A549 treated with AZD9567 at 1 μM for 4 hours (cell line): ENCODE measurements around the gene PARP11. TPM values are rescaled to one million over a fixed set of nuclear protein-coding genes. Genes with fewer than 3 reads are reported as not detected.

Experiments used
- total RNA-seq: library from RNA; stranded (reverse); fragments of 200-300 nt; extraction: Qiagen RNA extraction; gene quantifications from 5 replicates; pipeline ENCODE4 v1.2.3, GENCODE V29; 2022; ENCODE audit not compliant: insufficient read depth

Gene PARP11, protein sequence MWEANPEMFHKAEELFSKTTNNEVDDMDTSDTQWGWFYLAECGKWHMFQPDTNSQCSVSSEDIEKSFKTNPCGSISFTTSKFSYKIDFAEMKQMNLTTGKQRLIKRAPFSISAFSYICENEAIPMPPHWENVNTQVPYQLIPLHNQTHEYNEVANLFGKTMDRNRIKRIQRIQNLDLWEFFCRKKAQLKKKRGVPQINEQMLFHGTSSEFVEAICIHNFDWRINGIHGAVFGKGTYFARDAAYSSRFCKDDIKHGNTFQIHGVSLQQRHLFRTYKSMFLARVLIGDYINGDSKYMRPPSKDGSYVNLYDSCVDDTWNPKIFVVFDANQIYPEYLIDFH
- total RNA-seq = 1.3 to 3.7 TPM (median 1.6 TPM) in 5 replicates

DNA sequence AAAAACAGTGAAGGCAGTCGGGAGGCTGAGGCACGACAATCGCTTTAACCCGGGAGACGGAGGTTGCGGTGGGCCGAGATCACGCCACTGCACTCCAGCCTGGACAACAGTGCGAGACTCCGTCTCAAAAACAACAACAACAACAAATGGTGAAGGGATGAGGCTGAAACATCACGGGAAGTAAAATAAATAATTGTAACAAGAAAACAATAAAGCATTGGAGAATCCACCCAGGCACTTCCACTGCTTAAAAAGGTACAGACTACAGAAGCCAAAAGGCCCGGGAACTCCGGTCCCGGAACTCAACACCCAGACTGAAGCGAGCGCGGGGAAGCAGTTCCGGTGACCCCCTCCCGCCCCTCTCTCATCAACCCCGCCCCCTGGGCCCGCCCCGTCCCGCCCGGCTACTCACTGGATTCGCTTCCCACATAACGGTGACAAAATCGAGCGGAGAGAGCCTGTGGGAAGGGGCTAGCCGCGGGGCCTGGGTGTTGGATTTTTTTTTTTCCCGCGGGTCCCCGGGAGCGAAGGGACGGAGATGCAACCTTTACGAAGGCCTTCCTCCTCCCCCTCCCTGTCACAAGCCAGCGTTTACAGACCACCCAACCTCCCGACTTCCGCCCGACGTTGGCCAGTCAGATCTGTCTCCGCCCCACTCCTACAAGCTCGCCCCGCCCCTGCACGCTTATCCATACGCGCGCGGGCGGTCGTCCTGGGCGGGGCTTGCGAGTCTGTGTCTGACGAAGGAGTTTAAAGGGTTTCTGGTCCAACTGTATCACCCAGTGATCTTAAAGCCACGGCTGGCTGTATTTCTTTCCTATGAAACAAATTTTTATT is at the start of gene PARP11:
TSS of gene PARP11 (minus strand) at position 600 of the 837 bp plus-strand sequence. CDS start at position 430, 170 bp downstream.

Other genes with a start within 250 kb of the PARP11 start
- 1.1 to 1.6 TPM (median 1.2 TPM) in 4 of 5 replicates, not detected in the other for gene CRACR2A, start 120.3 kb downstream of the PARP11 start, total RNA-seq